Measurements from ENCODE around the gene MGAT3.

MGAT3 gene

GRCh38 chr22:39432361-39432811 is 24.4 kb upstream of the MGAT3 start:
- POLR2A ChIA-PET, result interaction anchor here (1.0 kb wide), 1 partner anchor 33 kb away, joined by 3 read pairs; the partner anchor contains the start of gene TAB1
- peaks cover 5% of the 10 kb centered on the region for H3K4me1 ChIP-seq (ENCODE audit: control insufficient read depth, insufficient read depth, low read length)

GRCh38 chr22:39433476-39434242 is 23.2 kb upstream of the MGAT3 start:
- H3K4me3 ChIP-seq (ENCODE audit: low read depth, low read length), result no peak overlapping the region
- TF ChIP-seq HIC1 (tag by site-specific recombination; IDR thresholded peaks at IDR 0.05) (no peak), ZNF416 (tag by site-specific recombination; IDR thresholded peaks at IDR 0.05) (no peak)
- ChIA-PET POLR2A (interaction anchor here (0.7 to 1.4 kb wide), 3 partner anchors 33 to 114 kb away, joined by 3 to 7 read pairs (median 4); partner anchors contain the start of genes RPL3 and TAB1), CTCF (interaction anchor here (0.8 to 1.8 kb wide), 2 partner anchors 21 to 63 kb away, joined by 3 to 8 read pairs; no protein-coding TSS in a partner anchor)
- peaks cover 5% of the 10 kb centered on the region for H3K4me1 ChIP-seq (ENCODE audit: control insufficient read depth, insufficient read depth, low read length)
- H3K36me3 ChIP-seq (ENCODE audit: control insufficient read depth in 2 of 2, insufficient read depth in 1 of 2, low read length in 2 of 2), result peaks cover 3 to 48% of the 10 kb centered on the region in 2 experiments; a peak in 2 of 3 replicates
- no peak overlapping the region for H3K27ac ChIP-seq (ENCODE audit: extremely low read depth, low read depth, low read length)
- no peaks in the 10 kb centered on the region for H3K9me3 ChIP-seq (ENCODE audit: control insufficient read depth, insufficient read depth, low read depth, low read length)

More at GRCh38 chr22:39432361-39432811, 24.4 kb upstream of the MGAT3 start:
- CTCF ChIA-PET, result no interaction called here
- H3K27ac ChIP-seq (ENCODE audit: extremely low read depth, low read depth, low read length), result no peak overlapping the region
- no peaks in the 10 kb centered on the region for H3K9me3 ChIP-seq (ENCODE audit: control insufficient read depth, insufficient read depth, low read depth, low read length)
- TF ChIP-seq ZEB2 (tag by site-specific recombination; IDR thresholded peaks at IDR 0.05) (no peak), ZNF211 (tag by site-specific recombination; IDR thresholded peaks at IDR 0.05; ENCODE audit: low read depth) (no peak), ZNF48 (tag by site-specific recombination; IDR thresholded peaks at IDR 0.05) (no peak), PATZ1 (tag by site-specific recombination; IDR thresholded peaks at IDR 0.05) (no peak), ZNF362 (tag by site-specific recombination; IDR thresholded peaks at IDR 0.05) (no peak), ZNF843 (tag by site-specific recombination; IDR thresholded peaks at IDR 0.05) (no peak), ZNF114 (tag by site-specific recombination; IDR thresholded peaks at IDR 0.05) (no peak), ZNF155 (tag by site-specific recombination; IDR thresholded peaks at IDR 0.05) (no peak), ZNF157 (tag by site-specific recombination; IDR thresholded peaks at IDR 0.05) (no peak), ZNF426 (tag by site-specific recombination; IDR thresholded peaks at IDR 0.05) (no peak), REPIN1 (tag by site-specific recombination; IDR thresholded peaks at IDR 0.05; ENCODE audit: low read depth) (no peak), ZNF449 (tag by site-specific recombination; IDR thresholded peaks at IDR 0.05) (no peak), ZNF391 (tag by site-specific recombination; IDR thresholded peaks at IDR 0.05; ENCODE audit: borderline replicate concordance, low read depth) (no peak), ZSCAN5A (tag by site-specific recombination; IDR thresholded peaks at IDR 0.05) (no peak), ZNF350 (tag by site-specific recombination; IDR thresholded peaks at IDR 0.05) (no peak)
- peaks cover 3 to 60% of the 10 kb centered on the region in 2 experiments; a peak in 2 of 3 replicates for H3K36me3 ChIP-seq (ENCODE audit: control insufficient read depth in 2 of 2, insufficient read depth in 1 of 2, low read length in 2 of 2)
- no peak overlapping the region for H3K4me3 ChIP-seq (ENCODE audit: low read depth, low read length)
